Measurements from ENCODE around the gene FXYD2.
"Not testable (repeated sequence)": the region's sequence is repeated elsewhere in the genome, so short reads cannot be mapped to it uniquely, and the experiment has no call there.

Gene FXYD2

GRCh38 chr11:117870103-117870952, 45.8 kb upstream of the FXYD2 start:
- no peak for DNase-seq (ENCODE audit: low read depth)

GRCh38 chr11:117869604-117870003, 45.1 kb upstream of the FXYD2 start:
- H3K4me3 ChIP-seq (ENCODE audit: low read depth, low read length) = no peak overlapping the region
- TF ChIP-seq CTCF (IDR thresholded peaks at IDR 0.05; ENCODE audit: control insufficient read depth, extremely low read depth, insufficient read depth) = no peak
- no peak for DNase-seq (ENCODE audit: low read depth)

More at GRCh38 chr11:117870103-117870952, 45.8 kb upstream of the FXYD2 start:
- no peak overlapping the region for H3K4me3 ChIP-seq (ENCODE audit: low read depth, low read length)
- TF ChIP-seq CTCF (IDR thresholded peaks at IDR 0.05; ENCODE audit: control insufficient read depth, extremely low read depth, insufficient read depth) = no peak

GRCh38 chr11:117868815-117869561, 44.4 kb upstream of the FXYD2 start:
- no peak for DNase-seq (ENCODE audit: low read depth)
- TF ChIP-seq CTCF (IDR thresholded peaks at IDR 0.05; ENCODE audit: control insufficient read depth, extremely low read depth, insufficient read depth) = no peak

GRCh38 chr11:117868088-117868487, 43.5 kb upstream of the FXYD2 start:
- no peak overlapping the region for H3K4me3 ChIP-seq (ENCODE audit: low read depth, low read length)
- no peak for TF ChIP-seq CTCF (IDR thresholded peaks at IDR 0.05; ENCODE audit: control insufficient read depth, extremely low read depth, insufficient read depth)
- DNase-seq (ENCODE audit: low read depth) = no peak

More at GRCh38 chr11:117868815-117869561, 44.4 kb upstream of the FXYD2 start:
- no peak overlapping the region for H3K4me3 ChIP-seq (ENCODE audit: low read depth, low read length)

- H3K4me3 ChIP-seq (ENCODE audit: low read depth, low read length) = no peak overlapping the region
- no peak for DNase-seq (ENCODE audit: low read depth)
- no peak for TF ChIP-seq CTCF (IDR thresholded peaks at IDR 0.05; ENCODE audit: control insufficient read depth, extremely low read depth, insufficient read depth)
Observed at GRCh38 chr11:117866526-117866925, 42.0 kb upstream of the FXYD2 start.

- not testable (repeated sequence) for H3K4me3 ChIP-seq (ENCODE audit: low read depth, low read length); DNase-seq (ENCODE audit: low read depth)
Observed at GRCh38 chr11:117865546-117865945, 41.0 kb upstream of the FXYD2 start.

GRCh38 chr11:117863383-117863782, 38.8 kb upstream of the FXYD2 start:
- DNase-seq (ENCODE audit: low read depth) = no peak
- no peak for TF ChIP-seq CTCF (IDR thresholded peaks at IDR 0.05; ENCODE audit: control insufficient read depth, extremely low read depth, insufficient read depth)
- no peak overlapping the region for H3K4me3 ChIP-seq (ENCODE audit: low read depth, low read length)
